GM18868 (cell line): Measurements from ENCODE around the gene KRTAP5-6.

Source experiments
- ATAC-seq: cut with Tn5 transposase; IDR thresholded peaks from one replicate; pipeline ENCODE4 v1.9.1; 2021; ENCODE audit warnings: mild to moderate bottlenecking, moderate library complexity; ENCODE audit not compliant: unreplicated experiment

KRTAP5-6 gene, protein sequence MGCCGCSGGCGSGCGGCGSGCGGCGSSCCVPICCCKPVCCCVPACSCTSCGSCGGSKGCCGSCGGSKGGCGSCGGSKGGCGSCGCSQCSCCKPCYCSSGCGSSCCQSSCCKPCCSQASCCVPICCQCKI

GRCh38 chr11:1696608-1697570 is at the start of gene KRTAP5-6:
Gene KRTAP5-6 (plus strand): TSS chr11:1697195. CDS start chr11:1697246, 51 bp downstream.
- no peak for ATAC-seq

GRCh38 chr11:1647901-1648652 is 48.9 kb upstream of the KRTAP5-6 start:
- no peak for ATAC-seq

DNA sequence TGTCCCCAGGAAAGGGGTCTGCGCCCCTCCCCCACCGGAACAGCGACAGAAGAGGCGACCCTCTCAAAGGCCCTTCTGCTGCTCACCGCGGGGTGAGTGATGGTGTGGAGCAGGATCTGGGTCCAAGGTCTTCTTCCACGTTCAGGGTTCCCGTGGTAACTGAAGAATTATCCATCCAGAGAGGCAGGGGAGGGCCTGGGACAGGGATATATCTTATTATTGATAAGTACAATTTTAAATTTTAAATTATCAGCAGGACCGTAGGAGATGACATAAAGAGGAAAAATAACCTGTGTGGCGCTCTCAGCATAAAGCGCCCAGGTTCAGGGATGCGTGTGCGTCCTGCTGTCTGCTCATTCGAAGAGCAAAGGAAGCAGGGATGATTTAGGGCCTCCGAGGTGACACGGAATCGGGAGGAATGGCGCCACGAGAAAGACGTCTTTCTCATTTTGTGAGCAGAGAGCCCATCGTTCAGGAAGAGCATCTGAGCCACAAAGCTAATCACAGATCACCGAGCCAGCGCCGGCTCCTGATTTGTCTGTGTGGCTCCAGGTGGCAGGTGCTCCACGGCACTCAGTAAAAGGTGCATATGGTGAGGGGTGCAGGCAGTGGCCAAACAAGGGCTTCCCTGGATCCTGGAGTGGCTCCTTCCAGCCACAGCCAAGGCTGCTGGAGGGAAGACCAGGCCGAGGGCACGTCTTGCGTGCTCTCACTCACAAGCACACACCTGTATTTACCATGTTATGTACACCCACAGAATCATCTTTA is 48.2 kb upstream of the KRTAP5-6 start:
- ATAC-seq: no peak

- no peak for ATAC-seq
Measured at GRCh38 chr11:1650034-1650917, 46.7 kb upstream of the KRTAP5-6 start.

GRCh38 chr11:1650918-1651262 is 46.1 kb upstream of the KRTAP5-6 start:
- ATAC-seq: no peak

DNA sequence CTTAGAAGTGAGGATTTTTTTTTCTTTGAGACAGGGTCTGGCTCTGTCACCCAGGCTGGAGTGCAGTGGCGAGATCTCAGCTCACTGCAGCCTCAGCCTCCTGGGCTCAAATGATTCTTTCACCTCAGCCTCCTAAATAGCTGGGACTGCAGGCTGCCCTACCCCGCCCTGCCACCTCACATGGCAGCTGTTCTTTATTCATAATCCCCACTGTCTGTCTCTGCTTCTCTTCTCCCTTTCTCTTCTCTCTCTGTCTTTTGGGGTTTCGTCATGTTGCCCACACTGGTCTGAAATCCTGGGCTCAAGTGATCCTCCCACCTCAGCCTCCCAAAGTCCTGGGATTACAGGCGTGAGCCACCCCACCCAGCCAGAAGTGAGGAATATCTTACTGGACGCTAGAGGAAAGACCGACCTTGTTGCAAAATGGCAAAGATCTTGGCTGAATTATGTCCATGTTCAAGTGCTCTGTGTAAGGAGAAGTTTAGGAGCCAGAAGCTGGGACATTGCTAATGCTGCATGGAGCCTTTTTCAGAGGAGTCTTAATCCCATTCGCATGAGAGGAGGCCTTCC is 45.5 kb upstream of the KRTAP5-6 start:
- ATAC-seq: no peak

GRCh38 chr11:1652026-1652425 is 45.0 kb upstream of the KRTAP5-6 start:
- ATAC-seq: no peak

GRCh38 chr11:1652442-1652770 is 44.6 kb upstream of the KRTAP5-6 start:
- ATAC-seq: no peak

- ATAC-seq: no peak
Measured at GRCh38 chr11:1652771-1653540, 44.0 kb upstream of the KRTAP5-6 start.

DNA sequence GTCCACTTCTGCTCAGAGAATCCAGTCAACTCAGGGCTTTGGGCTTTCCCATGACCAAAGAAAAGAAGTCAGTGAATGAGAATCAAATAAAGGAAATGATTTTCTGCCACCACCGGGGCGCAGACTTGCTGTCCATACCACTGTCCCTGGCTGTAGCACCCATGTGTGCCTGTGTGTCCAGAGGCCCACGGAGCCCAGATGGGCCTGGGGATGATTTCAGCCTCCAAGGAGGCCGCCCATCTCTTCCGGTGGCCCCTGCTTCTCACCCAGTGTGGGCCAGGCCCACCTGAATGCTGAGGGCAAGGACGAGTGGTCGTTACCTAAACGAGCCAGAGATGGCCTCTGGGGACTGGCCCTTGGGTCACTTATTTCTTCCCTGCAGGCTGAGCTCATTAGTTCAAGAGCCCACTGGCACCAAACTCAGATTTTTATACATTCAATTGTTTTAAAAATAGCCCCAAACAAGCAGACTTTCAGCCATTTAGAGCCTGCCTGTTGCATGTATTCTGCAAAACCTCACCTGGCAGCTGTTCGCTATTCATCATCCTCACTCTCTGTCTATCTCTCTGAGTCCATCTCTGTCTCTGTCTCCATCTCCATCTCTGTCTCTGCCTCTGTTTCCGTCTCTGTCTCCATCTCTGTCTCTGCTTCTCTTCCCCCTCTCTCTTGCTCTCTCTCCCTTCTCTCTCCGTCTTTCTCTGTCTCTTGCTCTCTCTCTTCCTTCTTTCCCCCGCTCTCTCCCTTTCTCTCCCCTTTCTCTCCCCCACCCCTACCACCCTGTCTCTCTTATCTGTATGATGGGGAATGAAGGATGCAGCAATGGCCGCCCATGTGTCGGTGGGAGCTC is 43.2 kb upstream of the KRTAP5-6 start:
- no peak for ATAC-seq

DNA sequence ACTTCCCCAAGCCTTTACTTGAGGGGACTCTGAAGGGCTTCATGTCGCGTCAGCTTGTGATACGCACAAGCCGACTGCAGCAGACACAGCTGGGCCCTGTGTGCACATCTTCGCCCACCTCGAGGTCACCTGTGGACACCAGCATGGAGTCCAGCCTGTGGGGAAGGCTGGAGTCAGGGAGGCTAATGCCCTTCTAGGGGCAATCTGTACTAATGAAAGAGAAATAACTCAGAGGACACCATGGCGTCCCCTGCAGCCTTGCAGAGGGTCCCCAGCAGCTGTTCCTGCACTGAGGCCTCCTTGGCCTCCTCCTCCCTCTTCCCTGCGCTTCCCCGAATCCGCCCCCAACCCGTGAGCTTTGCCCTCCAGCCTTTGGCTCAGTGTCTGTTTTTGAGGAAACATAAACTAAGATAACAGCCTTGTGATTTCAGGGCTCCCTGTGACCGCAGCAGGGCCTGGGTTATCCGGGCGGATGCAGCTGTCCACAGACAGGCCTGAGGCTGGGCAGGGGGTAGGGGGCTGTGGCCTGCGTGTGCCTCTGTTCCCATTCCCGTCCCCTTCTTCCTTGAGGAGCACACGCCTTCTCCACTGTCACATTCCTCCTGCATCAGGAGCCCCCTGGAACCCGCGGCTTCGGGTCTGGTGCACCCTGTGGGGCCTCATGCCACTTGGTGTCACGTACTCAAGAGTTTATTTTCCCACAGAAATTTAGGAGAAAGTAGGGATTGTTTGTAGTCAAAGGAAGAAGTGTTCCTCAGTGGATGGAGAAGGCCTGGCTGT is 42.4 kb upstream of the KRTAP5-6 start:
- no peak for ATAC-seq

GRCh38 chr11:1655168-1656060 is 41.6 kb upstream of the KRTAP5-6 start:
- no peak for ATAC-seq

- no peak for ATAC-seq
Measured at GRCh38 chr11:1656061-1656441, 40.9 kb upstream of the KRTAP5-6 start.

GRCh38 chr11:1656670-1657069 is 40.3 kb upstream of the KRTAP5-6 start:
- ATAC-seq: no peak

DNA sequence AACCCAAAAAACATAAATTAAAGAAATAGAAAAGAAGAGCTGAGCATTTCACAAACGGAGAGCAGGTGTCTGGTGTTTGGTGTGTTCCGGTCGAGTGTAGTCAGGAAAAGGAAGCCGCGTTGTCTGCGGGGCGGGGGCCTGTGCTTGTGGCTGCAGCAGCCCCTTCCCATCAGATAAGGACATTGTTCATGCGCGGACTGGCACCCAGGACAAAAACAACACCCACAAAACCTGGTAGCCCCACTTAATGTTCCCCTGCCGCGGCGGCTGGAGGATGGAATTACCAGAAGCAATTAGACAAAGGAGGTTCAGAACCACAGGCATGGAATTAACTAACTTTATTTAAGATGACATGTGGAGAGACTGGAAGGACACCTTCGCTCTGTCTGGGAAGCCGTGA is 37.5 kb upstream of the KRTAP5-6 start:
- ATAC-seq: no peak

GRCh38 chr11:1660111-1660867 is 36.7 kb upstream of the KRTAP5-6 start:
- ATAC-seq: no peak
